ENCODE data around the gene ADK.
"Not testable (repeated sequence)": the region's sequence is repeated elsewhere in the genome, so short reads cannot be mapped to it uniquely, and the experiment has no call there.

ADK gene

GRCh38 chr10:74300074-74300621 is 149.1 kb downstream of the ADK start:
- DNase-seq (ENCODE audit: low read depth in 2 of 2), result not testable (repeated sequence)

- no peak for DNase-seq (ENCODE audit: low read depth in 2 of 2)
Measured at GRCh38 chr10:74300666-74301065, 149.6 kb downstream of the ADK start.

- no peak for DNase-seq (ENCODE audit: low read depth in 2 of 2)
Measured at GRCh38 chr10:74305730-74306129, 154.7 kb downstream of the ADK start.

GRCh38 chr10:74306227-74306982 is 155.4 kb downstream of the ADK start:
- DNase-seq (ENCODE audit: low read depth in 2 of 2), result no peak

GRCh38 chr10:74307061-74307651 is 156.1 kb downstream of the ADK start:
- DNase-seq (ENCODE audit: low read depth in 2 of 2), result no peak

GRCh38 chr10:74310652-74311257 is 159.7 kb downstream of the ADK start:
- no peak for DNase-seq (ENCODE audit: low read depth in 2 of 2)

GRCh38 chr10:74314166-74314565 is 163.1 kb downstream of the ADK start:
- no peak for DNase-seq (ENCODE audit: low read depth in 2 of 2)

GRCh38 chr10:74320026-74320425 is 169.0 kb downstream of the ADK start:
- no peak for DNase-seq (ENCODE audit: low read depth in 2 of 2)

GRCh38 chr10:74320717-74321116 is 169.7 kb downstream of the ADK start:
- no peak for DNase-seq (ENCODE audit: low read depth in 2 of 2)

GRCh38 chr10:74322141-74322540 is 171.1 kb downstream of the ADK start:
- DNase-seq (ENCODE audit: low read depth in 2 of 2), result no peak

- no peak for DNase-seq (ENCODE audit: low read depth in 2 of 2)
Measured at GRCh38 chr10:74322565-74322964, 171.5 kb downstream of the ADK start.

- DNase-seq (ENCODE audit: low read depth in 2 of 2), result no peak
Measured at GRCh38 chr10:74328388-74328787, 177.4 kb downstream of the ADK start.

- no peak for DNase-seq (ENCODE audit: low read depth in 2 of 2)
Measured at GRCh38 chr10:74329873-74330272, 178.9 kb downstream of the ADK start.

- DNase-seq (ENCODE audit: low read depth in 2 of 2), result no peak
Measured at GRCh38 chr10:74330646-74331045, 179.6 kb downstream of the ADK start.

- DNase-seq (ENCODE audit: low read depth in 2 of 2), result no peak
Measured at GRCh38 chr10:74332398-74332797, 181.4 kb downstream of the ADK start.

GRCh38 chr10:74333174-74333573 is 182.2 kb downstream of the ADK start:
- DNase-seq (ENCODE audit: low read depth in 2 of 2), result no peak

- no peak for DNase-seq (ENCODE audit: low read depth in 2 of 2)
Measured at GRCh38 chr10:74334221-74334620, 183.2 kb downstream of the ADK start.

- no peak for DNase-seq (ENCODE audit: low read depth in 2 of 2)
Measured at GRCh38 chr10:74335501-74335900, 184.5 kb downstream of the ADK start.

- DNase-seq (ENCODE audit: low read depth in 2 of 2), result no peak
Measured at GRCh38 chr10:74337330-74338016, 186.5 kb downstream of the ADK start.

- no peak for DNase-seq (ENCODE audit: low read depth in 2 of 2)
Measured at GRCh38 chr10:74342991-74343390, 192.0 kb downstream of the ADK start.

GRCh38 chr10:74343804-74344203 is 192.8 kb downstream of the ADK start:
- DNase-seq (ENCODE audit: low read depth in 2 of 2), result no peak

GRCh38 chr10:74344306-74344705 is 193.3 kb downstream of the ADK start:
- DNase-seq (ENCODE audit: low read depth in 2 of 2), result no peak

All from stimulated activated CD4-positive, alpha-beta T cell treated with anti-CD3 and anti-CD28 coated beads, Interleukin-4, amount 100 ng/mL, for 48 hours (primary cell).